GM21825 (cell line): ENCODE measurements around the gene ZNF878.
A peak's percentile ranks its signal among the peaks of the same experiment; 100 is the strongest.

Experiments
- ATAC-seq: cut with Tn5 transposase; IDR thresholded peaks from one replicate; pipeline ENCODE4 v1.9.1; 2021; ENCODE audit warnings: mild to moderate bottlenecking, moderate library complexity; ENCODE audit not compliant: unreplicated experiment

The ZNF878 gene

DNA sequence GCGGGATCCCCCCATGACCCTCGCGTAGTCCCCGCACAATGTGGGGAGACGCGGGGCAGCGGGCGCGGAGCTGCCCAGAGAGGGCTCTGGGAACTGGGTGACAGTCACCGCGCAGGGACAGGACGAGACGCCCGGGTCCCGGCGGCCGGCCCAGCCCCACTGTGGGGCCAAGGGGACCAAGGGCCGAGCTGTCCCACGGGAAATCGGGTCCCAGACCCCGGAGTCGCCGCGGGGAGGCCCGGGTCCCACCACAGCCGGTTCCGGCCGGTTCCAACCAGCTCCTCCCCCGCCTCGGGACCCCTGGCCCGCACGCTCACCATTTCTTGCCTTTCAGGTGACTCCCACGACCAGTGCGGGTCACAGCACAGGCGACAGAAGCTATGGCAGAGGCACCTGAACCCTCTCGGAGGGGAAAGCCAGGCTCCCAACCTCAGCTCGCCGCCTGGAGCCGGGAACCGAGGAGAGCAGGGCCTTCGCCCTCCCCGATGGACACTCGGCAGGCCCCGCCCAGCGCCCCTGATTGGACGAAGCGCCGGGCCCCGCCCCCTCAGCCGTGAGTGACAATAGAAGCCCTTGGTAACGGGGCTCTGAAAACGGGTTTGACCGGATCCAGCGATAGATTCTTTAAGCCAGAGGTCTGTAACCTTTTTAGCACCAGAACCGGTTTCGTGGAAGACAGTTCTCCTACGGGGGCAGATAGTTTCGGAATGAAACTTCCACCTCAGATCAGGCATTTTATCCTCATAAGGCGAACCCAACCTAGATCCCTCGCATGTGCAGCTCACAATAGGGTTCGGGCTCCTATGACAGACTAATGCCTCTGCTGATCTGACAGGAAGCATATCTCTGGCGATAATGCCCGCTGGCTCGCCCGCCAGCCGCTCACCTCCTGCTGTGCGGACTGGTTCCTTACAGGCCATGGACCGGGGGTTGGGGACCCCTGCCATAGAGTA is 17.3 kb downstream of the ZNF878 start, which contains the start of gene ZNF433:
Gene ZNF433, minus strand, starts transcription at position 460 of the 953 bp plus-strand sequence. Its CDS starts 140 bp downstream, at position 320.
- peak; percentile 83 for ATAC-seq

DNA sequence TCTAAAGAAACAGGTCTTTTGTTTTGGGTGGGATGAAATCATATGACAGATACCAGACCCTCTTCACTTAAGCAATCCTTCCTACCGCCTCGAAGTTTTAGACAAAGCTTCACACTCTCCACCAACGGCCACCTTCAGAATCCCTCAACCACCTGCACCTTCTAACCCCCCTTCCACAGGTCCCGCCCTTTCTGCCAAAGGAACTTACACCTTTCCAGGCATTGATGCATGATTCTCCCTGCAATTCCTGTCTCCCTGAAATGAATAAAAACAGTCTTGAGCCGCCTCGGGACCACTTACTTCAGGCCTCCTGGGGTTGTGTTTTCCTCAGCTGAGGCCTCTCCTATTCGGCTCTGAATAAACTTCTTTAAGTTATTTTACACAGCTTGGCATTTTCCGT is 18.1 kb downstream of the ZNF878 start:
- no peak for ATAC-seq

DNA sequence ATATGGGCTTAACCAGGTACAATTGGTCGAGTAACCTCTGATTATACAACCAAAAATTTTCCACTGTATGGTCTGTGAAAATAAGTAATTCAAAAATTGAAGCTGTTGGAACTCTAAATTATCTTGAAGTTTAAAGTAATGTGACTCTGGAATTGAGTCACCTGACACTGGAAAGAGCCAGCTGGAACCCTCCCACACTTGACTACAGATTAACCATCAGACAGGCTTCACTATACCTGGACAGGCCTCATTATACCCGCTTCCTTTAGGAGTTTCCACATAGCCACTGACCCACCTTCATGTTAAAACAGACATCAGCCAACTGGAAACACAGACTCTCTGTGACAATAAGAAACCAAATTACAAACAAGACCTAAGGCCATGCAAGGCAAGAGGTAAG is 18.6 kb downstream of the ZNF878 start:
- no peak for ATAC-seq

DNA sequence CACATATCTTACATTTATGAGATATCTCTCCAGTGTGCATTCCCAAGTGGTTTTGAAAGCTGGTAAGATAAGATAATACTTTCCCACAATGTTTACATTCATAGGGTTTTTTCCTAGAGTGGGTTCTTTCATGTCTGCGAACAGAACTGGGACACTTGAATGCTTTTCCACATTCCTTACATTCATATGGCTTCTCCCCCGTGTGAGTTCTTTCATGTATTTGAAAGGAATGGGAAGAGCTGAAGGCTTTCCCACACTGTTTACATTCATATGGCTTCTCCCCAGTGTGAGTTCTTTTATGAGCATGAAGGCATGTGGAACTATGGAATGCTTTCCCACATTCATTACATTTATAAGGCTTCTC is 37.0 kb downstream of the ZNF878 start:
- ATAC-seq = no peak

DNA sequence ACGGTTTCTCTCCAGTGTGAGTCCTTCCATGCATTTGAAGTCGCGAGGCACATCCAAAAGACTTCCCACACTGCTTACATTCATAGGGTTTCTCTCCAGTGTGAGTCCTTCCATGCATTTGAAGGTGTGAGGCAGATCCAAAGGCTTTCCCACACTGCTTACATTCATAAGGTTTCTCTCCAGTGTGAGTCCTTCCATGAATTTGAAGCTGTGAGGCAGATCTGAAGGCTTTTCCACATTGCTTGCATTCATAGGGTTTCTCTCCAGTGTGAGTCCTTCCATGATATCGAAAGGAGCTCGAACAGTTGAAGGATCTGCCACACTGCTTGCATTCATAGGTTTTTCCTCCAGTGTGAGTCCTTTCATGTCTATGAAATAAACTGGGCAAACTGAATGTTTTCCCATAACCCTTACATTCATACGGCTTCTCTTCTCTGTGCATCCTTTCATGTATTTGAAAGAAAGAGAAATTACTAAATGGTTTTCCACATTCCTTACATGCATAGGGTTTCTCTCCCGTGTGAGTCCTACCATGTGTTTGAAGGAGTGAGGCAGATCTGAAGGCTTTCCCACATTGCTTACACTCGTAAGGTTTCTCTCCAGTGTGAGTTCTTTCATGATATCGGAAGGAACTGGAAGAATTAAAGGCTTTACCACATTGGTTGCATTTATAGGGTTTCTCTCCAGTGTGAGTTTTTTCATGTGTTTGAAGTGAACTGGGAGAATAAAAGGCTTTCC is 37.6 kb downstream of the ZNF878 start:
- ATAC-seq = no peak

DNA sequence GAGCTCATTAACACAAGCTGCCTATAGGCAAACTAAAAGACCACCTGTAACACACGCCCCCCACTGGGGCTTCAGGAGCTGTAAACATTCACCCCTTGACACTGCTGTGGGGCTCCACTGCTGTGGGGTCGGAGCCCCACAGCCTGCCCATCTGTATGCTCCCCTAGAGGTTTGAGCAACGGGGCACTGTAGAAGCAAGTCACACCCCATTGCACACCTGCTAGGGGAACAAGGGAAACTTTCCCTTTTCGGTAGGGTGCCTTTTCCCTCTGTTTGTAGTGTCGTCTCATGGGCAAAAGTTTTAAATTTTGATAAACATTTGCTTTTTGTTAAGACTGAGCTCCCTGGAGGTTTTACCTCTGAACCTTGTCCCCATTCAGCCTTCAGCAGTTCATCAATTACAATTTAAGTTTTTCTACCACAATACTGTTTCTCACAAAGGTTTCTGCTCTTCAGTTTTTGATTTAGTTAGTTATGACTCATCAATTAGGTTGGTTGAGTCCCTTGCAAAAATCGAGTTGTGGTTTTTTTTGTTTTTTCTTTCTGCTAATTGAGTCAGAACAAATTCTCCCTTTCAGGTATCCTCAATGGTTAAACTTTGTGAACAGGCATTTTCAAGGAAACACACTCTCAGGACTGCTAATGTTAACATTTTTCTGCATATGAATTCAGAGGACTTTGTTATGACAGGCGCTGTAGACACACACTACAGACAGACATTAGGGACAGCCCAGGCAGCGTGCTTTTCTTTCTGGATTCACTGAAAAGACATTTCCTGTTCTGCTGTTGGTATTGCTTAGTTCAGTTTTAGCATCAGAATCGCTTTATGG is 52.4 kb downstream of the ZNF878 start:
- ATAC-seq = peak; percentile 54

DNA sequence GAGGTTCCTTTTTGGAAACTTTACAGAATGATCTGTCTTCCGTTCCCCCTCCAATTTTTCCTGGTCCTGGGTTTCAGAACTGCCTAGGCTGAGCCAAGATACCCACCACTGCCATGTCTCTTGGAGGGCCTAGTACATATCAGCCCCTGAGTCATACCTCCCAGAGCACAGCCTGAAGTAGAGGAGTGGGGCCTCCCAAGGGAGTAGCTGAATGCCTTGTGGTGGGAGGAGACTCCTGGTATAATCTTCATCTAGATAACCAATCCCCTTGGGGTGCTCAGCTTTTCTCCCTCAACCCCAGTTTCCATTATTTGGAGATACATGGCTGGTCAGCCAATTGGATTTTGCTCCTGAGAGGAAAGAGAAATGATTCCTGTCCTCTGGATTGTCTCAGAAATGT is 57.6 kb downstream of the ZNF878 start:
- ATAC-seq = no peak
